Globus pallidus (tissue), 1 donor: Measurements from ENCODE around the gene MORN5.

Source experiments
- DNase-seq: peaks from one replicate; pipeline ENCODE4 v3.0.0-alpha.2; 2015; ENCODE audit warnings: low spot score

MORN5 gene

DNA sequence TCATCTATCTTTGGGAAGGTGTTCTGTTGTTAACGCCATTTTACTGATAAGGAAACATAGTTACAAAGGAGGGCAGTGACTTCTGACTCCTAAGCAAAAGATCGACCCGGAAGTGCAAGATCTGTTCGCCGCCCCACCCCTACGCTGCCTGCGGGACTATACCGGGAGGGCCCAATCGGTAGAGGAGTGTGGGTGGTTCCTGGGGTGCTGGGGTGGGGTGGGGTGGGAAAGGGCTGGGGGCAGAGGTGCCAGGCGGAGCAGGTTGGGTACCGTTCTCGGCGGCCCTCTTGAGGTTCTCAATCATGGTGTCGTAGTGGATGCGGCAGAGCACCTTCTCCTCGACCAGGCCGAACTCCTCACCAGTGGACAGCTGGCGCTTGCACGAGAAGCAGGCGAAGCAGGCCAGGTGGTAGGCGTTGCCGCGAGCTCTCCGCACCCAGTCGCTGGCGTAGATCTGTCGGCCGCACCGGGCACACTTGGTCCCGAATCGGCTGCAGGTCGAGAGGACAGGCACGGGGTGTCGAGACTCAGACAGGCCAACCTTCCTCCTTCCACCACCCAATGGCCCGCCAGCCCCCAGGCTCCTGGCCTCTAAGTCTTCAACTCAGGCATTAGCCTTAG is 57.2 kb downstream of the MORN5 start:
- no peak for DNase-seq

- DNase-seq = no peak
Observed at GRCh38 chr9:122217640-122218039, 57.9 kb downstream of the MORN5 start.

DNA sequence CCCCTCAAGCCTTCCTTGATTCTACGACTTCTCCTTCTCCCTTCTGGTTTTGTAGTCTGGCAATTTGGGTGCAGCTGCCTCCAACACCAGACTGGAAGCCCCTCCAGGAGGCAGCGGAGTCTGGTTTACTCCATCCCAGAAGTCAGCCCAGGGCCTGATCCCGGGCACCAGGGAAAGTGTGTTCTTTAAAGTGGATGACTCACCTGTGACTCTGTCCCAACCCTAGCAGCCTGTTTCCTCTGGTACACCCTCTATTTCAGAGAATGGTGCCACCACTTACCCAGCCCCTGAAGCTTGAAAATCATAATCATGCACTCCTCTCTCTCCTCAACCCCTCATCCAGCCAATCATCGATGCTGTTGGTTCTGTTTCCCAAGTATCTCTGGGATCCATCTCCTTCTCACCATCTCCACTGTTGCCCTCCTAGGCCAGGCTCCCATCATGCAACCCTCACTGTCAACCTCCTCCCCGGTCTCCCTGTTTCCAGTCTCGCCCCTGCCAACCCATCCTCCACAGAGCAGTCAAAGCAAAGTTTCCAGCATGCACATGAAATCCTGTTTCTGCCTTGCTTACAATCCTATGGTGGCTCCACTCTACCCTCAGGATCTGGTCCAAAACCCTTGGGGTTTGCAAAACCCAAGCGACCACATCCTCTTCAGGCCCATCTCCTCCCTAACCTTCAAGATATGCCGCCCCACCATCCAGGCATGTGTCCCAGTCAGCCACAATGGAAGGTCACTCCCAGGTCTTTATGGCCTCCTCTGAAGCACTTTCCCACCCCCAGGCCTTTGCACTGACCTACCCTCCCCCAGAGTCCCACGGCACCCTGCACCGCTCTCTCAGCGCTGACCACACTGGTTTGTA is 58.6 kb downstream of the MORN5 start:
- DNase-seq = no peak

DNA sequence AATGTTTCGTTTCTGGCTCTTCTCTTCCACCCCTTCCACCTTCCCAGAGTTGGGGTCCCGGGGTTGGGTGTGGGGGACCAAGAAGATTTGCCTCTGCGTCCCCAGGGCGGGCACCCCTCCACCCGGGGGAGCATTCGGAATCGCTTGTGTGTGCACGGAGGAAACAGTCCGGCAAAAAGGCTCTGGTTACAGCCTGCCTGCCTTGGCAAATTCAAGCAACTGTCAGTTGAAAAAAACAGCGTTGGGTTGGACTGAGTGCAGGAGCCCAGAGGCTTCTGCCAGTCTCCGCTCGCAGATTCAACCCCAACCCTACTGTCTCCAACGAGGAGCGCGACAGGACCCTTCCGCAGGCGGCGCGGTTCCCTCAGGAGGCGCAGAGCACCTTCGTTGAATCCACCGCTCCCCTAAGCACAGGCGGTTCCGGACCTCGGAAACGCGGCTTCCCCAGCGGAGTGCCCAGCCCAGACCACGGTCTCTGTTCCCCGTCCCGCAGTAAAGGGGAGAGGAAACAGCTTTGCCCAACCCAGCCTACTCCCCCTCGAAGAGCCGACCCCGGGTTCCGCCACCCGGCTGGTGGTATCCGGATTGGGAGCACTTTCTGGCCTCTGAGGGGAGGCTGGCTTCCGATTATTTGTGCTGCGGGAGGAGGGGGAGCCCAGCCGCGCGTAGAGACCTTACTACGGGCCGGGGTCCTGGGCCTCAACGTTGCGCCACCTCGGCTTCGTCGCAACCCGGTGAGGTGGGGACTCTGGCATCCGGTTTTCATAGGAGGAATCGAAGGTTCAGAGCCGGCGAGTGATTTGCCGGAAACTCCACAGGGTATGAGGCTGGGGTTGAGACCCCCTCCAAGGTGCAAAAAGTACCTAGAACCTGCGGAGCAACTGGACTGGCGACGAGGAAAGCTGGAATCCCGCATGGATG is 59.5 kb downstream of the MORN5 start:
- no peak for DNase-seq

DNA sequence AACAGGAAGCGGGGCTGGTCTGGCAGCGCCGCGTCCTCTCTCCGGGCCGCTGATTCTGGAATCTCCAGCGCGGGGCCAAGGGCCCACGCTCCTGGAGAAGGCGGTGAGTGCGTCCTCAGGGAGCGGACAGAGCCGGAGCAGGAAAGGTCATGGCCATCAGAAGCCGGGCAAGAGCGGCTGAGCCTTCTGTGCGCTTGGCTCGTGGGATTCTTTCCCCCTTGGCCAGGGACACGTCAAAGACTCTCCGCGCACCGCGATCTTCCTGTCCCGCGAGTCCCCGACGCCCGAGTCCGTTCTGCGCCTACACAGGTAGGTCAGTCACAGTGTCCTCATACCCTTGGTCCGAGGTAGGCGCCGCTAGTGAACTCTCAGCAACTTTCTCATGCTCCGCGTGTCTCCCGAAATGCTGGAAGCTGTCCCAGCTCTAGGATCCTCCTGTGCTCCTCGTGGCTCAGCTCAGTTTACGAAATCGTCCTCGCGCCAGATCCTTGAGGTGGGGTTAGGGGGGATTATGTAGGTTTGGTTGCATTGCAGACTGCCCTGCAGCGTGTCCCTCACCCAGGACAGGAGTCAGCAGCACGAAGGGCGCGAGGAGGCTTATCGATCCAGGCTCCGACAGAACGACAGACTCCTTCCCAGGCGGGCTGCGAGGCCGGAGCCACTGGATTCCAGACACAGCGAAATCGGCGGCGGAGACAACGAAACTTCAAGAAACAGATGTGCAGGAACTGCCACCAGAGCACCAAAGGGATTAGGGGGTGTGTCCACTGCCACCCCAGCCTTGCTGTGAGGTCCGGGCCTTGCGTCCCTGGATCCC is 60.4 kb downstream of the MORN5 start:
- no peak for DNase-seq

GRCh38 chr9:122220673-122221182 is 61.0 kb downstream of the MORN5 start:
- DNase-seq = no peak

- DNase-seq = no peak
Observed at GRCh38 chr9:122221183-122221811, 61.6 kb downstream of the MORN5 start.

DNA sequence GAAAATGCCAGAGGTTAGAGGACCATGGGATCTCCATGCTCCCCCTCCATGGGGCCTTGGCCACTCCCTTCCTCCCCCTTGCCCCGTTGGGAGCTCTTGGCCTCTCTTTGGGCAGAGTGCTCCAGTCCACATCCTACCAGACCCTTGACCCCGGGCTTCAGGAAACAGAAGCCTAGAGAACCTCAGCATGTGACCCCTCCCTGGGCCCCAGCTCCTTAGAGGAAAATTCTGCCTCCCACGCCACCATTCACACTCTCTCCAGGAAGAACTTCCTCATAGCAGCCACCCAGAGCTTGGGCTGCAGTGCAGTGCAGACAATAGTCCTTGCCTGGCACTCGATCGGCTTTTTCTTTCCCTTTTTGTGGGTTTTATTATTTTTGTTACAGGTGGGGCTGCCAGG is 63.1 kb downstream of the MORN5 start:
- no peak for DNase-seq

DNA sequence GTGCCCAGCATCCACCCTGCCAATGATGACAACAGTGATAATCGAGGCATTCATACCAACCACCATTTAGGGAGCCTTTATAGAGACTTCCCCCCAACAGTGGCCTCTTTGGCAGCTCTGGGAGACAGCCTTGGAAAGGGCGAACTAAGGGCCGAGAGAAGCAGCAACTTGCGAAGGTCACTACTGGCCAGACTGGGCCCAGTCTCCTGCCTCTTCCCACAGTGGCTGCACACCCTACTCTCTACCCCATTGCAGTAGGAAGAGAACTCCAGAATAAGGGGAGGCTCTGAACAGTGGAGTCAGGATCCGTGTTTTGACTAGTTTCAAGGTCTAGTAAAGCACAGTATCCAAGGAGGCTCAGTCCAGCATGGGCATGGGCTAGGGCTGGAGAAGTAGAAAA is 63.7 kb downstream of the MORN5 start:
- DNase-seq = no peak

GRCh38 chr9:122225312-122226141 is 65.8 kb downstream of the MORN5 start:
- no peak for DNase-seq

- no peak for DNase-seq
Observed at GRCh38 chr9:122226142-122226757, 66.5 kb downstream of the MORN5 start.

- DNase-seq = no peak
Observed at GRCh38 chr9:122226758-122227574, 67.3 kb downstream of the MORN5 start.

- DNase-seq = no peak
Observed at GRCh38 chr9:122227575-122227900, 67.8 kb downstream of the MORN5 start.

DNA sequence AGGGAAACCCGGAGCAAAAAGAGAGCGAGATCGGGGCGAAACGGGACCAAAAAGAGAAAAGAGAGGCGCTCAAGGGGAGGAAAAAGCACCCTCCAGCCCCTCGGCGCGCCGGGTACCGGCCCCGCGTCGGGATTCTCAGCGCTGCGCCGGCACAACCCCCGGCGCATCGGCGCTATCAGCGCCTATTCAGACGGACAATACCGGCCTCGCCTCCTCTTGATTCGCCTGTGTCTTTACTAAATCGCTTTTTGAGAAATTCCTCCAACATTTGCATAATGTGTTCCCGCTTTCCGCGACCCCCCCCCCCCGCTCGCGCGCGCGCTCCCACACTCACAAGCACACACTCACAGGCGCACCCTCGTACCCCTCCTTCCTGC is 68.5 kb downstream of the MORN5 start:
- DNase-seq = no peak

DNA sequence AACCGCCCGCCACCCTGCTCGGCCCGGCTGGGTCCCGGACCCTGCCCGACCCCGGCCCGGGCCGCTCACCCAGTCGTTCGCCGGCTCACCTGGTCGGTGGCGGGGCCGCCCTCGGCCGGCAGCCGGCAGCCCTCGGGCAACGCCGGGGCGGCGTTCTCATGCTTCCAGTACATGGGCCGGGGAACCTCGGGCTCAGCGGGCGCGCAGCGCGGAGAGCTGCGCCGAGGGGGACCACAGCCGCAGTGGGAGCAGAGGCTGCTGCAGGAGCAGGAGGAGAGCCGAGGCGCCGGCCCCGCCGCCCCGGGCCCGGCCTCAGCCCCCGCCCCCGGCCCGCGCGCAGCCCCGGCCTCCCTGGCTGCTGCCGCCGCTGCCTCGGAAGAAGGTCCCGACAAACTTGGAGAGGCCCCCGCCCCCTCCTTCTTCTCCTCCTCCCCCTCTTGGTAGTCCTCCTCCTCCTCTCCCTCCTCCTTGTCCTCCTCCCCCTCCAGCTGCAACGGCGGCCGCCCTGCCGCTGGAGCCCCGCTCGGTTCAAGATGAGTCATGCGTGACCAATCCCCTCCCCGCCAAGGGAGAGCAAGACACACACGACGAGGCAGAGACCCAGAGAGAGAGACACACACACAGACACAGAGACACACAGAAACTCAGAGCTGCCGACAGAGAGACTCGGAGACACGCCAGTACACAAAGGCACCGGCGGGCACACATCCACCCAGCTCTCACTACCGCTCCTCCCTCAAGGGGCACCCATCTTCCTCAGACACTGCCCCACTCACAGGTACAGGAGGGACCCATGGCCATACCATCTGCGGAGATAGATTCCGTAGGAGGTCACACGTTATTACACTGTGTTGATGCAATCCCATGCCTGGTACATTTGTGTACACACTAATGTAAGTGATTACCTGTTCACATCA is 69.1 kb downstream of the MORN5 start, which contains the start of gene LHX6:
Gene LHX6, minus strand, starts transcription at position 390 of the 917 bp plus-strand sequence. Its CDS starts 217 bp downstream, at position 173.
- no peak for DNase-seq

GRCh38 chr9:122229485-122229837 is 69.8 kb downstream of the MORN5 start:
- no peak for DNase-seq

- no peak for DNase-seq
Observed at GRCh38 chr9:122232796-122233306, 73.1 kb downstream of the MORN5 start.
